ENCODE measurements around the gene SH3PXD2B. TPM values are rescaled to one million over a fixed set of nuclear protein-coding genes. Genes with fewer than 3 reads are reported as not detected.

The SH3PXD2B gene
- total and polyA plus RNA-seq, 2 experiments from 2014 or later = 15.2 to 19.8 TPM

GRCh38 chr5:172494630-172495505, 40.5 kb upstream of the SH3PXD2B start:
- no peaks in the 10 kb centered on the region for H4K20me1 ChIP-seq (ENCODE audit: insufficient read depth)
- TF ChIP-seq EZH2 (IDR thresholded peaks at IDR 0.05; ENCODE audit: insufficient read depth, poor library complexity, severe bottlenecking) (no peak), EZH2phosphoT487 (IDR thresholded peaks at IDR 0.05; ENCODE audit: insufficient read depth, low read depth) (no peak)
- H3K79me2 ChIP-seq (ENCODE audit: insufficient read depth) = no peaks in the 10 kb centered on the region
- no peak overlapping the region for H3K4me3 ChIP-seq
- H3K9me2 ChIP-seq (ENCODE audit: insufficient read depth) = no peaks in the 10 kb centered on the region
- no peak overlapping the region for H3K27ac ChIP-seq
- H3K36me3 ChIP-seq (ENCODE audit: low read depth) = no peaks in the 10 kb centered on the region
- DNase-seq = no peak
- no peaks in the 10 kb centered on the region for H3K4me1 ChIP-seq (ENCODE audit: insufficient read depth)
- WGBS, 2 experiments (ENCODE audit: low coverage in 1 of 2, low lambda C conversion rate in 2 of 2, missing lambda C conversion rate in 2 of 2) = 59 to 62% methylated on average over 9 of the region's 9 CpGs
- H3K9me3 ChIP-seq (ENCODE audit: low read depth) = no peaks in the 10 kb centered on the region
- H3F3A ChIP-seq (ENCODE audit: insufficient read depth) = no peaks in the 10 kb centered on the region
- no peak overlapping the region for H2AFZ ChIP-seq
- peaks cover 17% of the 10 kb centered on the region for H3K27me3 ChIP-seq (replicated peaks; ENCODE audit: insufficient read depth)
- no peak overlapping the region for H3K4me2 ChIP-seq (ENCODE audit: unreplicated experiment)
- no peak overlapping the region for H3K9ac ChIP-seq
- in situ Hi-C loops (cut with MboI) = no loop called here

- H3F3A ChIP-seq (ENCODE audit: insufficient read depth) = no peaks in the 10 kb centered on the region
- TF ChIP-seq EZH2phosphoT487 (IDR thresholded peaks at IDR 0.05; ENCODE audit: insufficient read depth, low read depth) = no peak
- TF ChIP-seq EZH2 (IDR thresholded peaks at IDR 0.05; ENCODE audit: insufficient read depth, poor library complexity, severe bottlenecking) = no peak
- no peaks in the 10 kb centered on the region for H3K9me3 ChIP-seq (ENCODE audit: low read depth)
- H3K9ac ChIP-seq = no peak overlapping the region
- no peaks in the 10 kb centered on the region for H3K79me2 ChIP-seq (ENCODE audit: insufficient read depth)
- no peak overlapping the region for H3K27ac ChIP-seq
- no peaks in the 10 kb centered on the region for H3K36me3 ChIP-seq (ENCODE audit: low read depth)
- WGBS, 2 experiments (ENCODE audit: low coverage in 1 of 2, low lambda C conversion rate in 2 of 2, missing lambda C conversion rate in 2 of 2) = 52 to 67% methylated on average over 3 of the region's 3 CpGs
- H3K27me3 ChIP-seq (replicated peaks; ENCODE audit: insufficient read depth) = peaks cover 15% of the 10 kb centered on the region
- no peaks in the 10 kb centered on the region for H3K4me1 ChIP-seq (ENCODE audit: insufficient read depth)
- no peaks in the 10 kb centered on the region for H4K20me1 ChIP-seq (ENCODE audit: insufficient read depth)
- DNase-seq = no peak
- no peak overlapping the region for H3K4me2 ChIP-seq (ENCODE audit: unreplicated experiment)
- H2AFZ ChIP-seq = no peak overlapping the region
- in situ Hi-C loops (cut with MboI) = no loop called here
- no peak overlapping the region for H3K4me3 ChIP-seq
- H3K9me2 ChIP-seq (ENCODE audit: insufficient read depth) = no peaks in the 10 kb centered on the region
These were observed 39.6 kb upstream of the SH3PXD2B start for GRCh38 chr5:172493906-172494305.

DNA sequence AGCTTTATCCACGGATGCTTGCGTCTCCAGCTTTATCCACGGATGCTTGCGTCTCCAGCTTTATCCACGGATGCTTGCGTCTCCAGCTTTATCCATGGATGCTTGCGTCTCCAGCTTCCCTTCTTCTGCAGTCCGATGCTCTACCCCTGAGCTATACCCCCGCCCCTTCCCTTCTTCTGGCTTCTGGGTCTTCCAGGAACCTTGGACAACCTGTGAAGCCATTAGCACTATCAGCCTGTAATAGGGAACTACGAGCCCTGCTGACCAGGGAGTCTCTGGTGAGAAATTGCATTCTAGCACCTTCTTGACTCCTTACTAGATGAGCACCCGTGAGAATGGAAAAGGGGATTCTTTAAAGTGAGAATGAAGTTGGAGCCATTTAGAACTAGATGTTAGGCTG, 39.1 kb upstream of the SH3PXD2B start:
- H3K27me3 ChIP-seq (replicated peaks; ENCODE audit: insufficient read depth) = peaks cover 15% of the 10 kb centered on the region
- no peak overlapping the region for H3K9ac ChIP-seq
- H3K4me3 ChIP-seq = no peak overlapping the region
- H3K4me1 ChIP-seq (ENCODE audit: insufficient read depth) = no peaks in the 10 kb centered on the region
- DNase-seq = no peak
- no peaks in the 10 kb centered on the region for H3K36me3 ChIP-seq (ENCODE audit: low read depth)
- WGBS, 2 experiments (ENCODE audit: low coverage in 1 of 2, low lambda C conversion rate in 2 of 2, missing lambda C conversion rate in 2 of 2) = 65 to 72% methylated on average over 9 to 11 of the region's 11 CpGs
- no peaks in the 10 kb centered on the region for H3K79me2 ChIP-seq (ENCODE audit: insufficient read depth)
- no peaks in the 10 kb centered on the region for H4K20me1 ChIP-seq (ENCODE audit: insufficient read depth)
- H3K27ac ChIP-seq = no peak overlapping the region
- TF ChIP-seq EZH2 (IDR thresholded peaks at IDR 0.05; ENCODE audit: insufficient read depth, poor library complexity, severe bottlenecking) = no peak
- TF ChIP-seq EZH2phosphoT487 (IDR thresholded peaks at IDR 0.05; ENCODE audit: insufficient read depth, low read depth) = no peak
- in situ Hi-C loops (cut with MboI) = no loop called here
- H3F3A ChIP-seq (ENCODE audit: insufficient read depth) = no peaks in the 10 kb centered on the region
- no peak overlapping the region for H2AFZ ChIP-seq
- H3K9me2 ChIP-seq (ENCODE audit: insufficient read depth) = no peaks in the 10 kb centered on the region
- H3K9me3 ChIP-seq (ENCODE audit: low read depth) = no peaks in the 10 kb centered on the region
- H3K4me2 ChIP-seq (ENCODE audit: unreplicated experiment) = no peak overlapping the region

DNA sequence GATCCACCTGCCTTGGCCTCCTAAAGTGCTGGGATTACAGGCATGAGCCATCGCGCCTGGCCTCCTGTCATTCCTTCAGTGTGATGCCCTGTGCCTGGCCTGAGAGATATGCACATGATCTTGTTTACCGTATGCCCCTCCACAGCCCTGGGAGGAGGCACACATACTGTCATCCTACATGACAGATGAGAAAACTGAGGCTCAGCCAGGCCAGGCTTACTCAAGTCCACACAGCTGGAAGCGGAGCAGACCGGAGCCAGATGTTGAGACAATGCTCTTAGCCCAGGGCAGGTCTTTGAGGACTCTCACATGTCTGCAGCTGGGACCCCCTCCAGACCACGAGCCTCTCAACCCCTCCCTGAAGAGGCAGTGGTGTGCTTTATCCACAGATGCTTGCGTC, 38.7 kb upstream of the SH3PXD2B start:
- no peak overlapping the region for H2AFZ ChIP-seq
- TF ChIP-seq EZH2phosphoT487 (IDR thresholded peaks at IDR 0.05; ENCODE audit: insufficient read depth, low read depth) = no peak
- no peak for TF ChIP-seq EZH2 (IDR thresholded peaks at IDR 0.05; ENCODE audit: insufficient read depth, poor library complexity, severe bottlenecking)
- peaks cover 13% of the 10 kb centered on the region for H3K27me3 ChIP-seq (replicated peaks; ENCODE audit: insufficient read depth)
- 60 to 64% methylated on average over 7 of the region's 7 CpGs for WGBS, 2 experiments (ENCODE audit: low coverage in 1 of 2, low lambda C conversion rate in 2 of 2, missing lambda C conversion rate in 2 of 2)
- no peaks in the 10 kb centered on the region for H3F3A ChIP-seq (ENCODE audit: insufficient read depth)
- in situ Hi-C loops (cut with MboI) = no loop called here
- no peaks in the 10 kb centered on the region for H3K4me1 ChIP-seq (ENCODE audit: insufficient read depth)
- no peaks in the 10 kb centered on the region for H3K9me2 ChIP-seq (ENCODE audit: insufficient read depth)
- H3K4me2 ChIP-seq (ENCODE audit: unreplicated experiment) = no peak overlapping the region
- no peak for DNase-seq
- no peak overlapping the region for H3K9ac ChIP-seq
- H3K4me3 ChIP-seq = no peak overlapping the region
- no peaks in the 10 kb centered on the region for H3K9me3 ChIP-seq (ENCODE audit: low read depth)
- no peak overlapping the region for H3K27ac ChIP-seq
- no peaks in the 10 kb centered on the region for H3K36me3 ChIP-seq (ENCODE audit: low read depth)
- H3K79me2 ChIP-seq (ENCODE audit: insufficient read depth) = no peaks in the 10 kb centered on the region
- H4K20me1 ChIP-seq (ENCODE audit: insufficient read depth) = no peaks in the 10 kb centered on the region
